ENCODE data around the gene PVALB. TPM values are rescaled to one million over a fixed set of nuclear protein-coding genes. Genes with fewer than 3 reads are reported as not detected.
A peak's percentile ranks its signal among the peaks of the same experiment; 100 is the strongest.
"Not testable (repeated sequence)": the region's sequence is repeated elsewhere in the genome, so short reads cannot be mapped to it uniquely, and the experiment has no call there.

Gene PVALB
- total RNA-seq, 2 donors from 2014 or later = not detected

GRCh38 chr22:36757668-36758211 is 59.1 kb downstream of the PVALB start:
- Histone ChIP-seq H3K36me3 (no peaks in the 10 kb centered on the region), H3K27ac (no peak overlapping the region), H3K4me1 (peaks cover 0 to under 1% of the 10 kb centered on the region in 2 donors), H3K4me3 (no peak overlapping the region), H3K9me3 (no peaks in the 10 kb centered on the region), H3K27me3 (no peaks in the 10 kb centered on the region)
- DNase-seq (ENCODE audit: low spot score) = peak; percentile 77
- TF ChIP-seq CTCF (IDR thresholded peaks at IDR 0.05) = peak; percentile 68 to 81

- H3K36me3 ChIP-seq = no peaks in the 10 kb centered on the region
- H3K27me3 ChIP-seq = no peaks in the 10 kb centered on the region
- no peak overlapping the region for H3K4me3 ChIP-seq
- H3K27ac ChIP-seq = no peak overlapping the region
- DNase-seq (ENCODE audit: low spot score) = no peak
- no peak for TF ChIP-seq CTCF (IDR thresholded peaks at IDR 0.05)
- H3K4me1 ChIP-seq = no peaks in the 10 kb centered on the region
- no peaks in the 10 kb centered on the region for H3K9me3 ChIP-seq
Observed at GRCh38 chr22:36756746-36757655, 59.8 kb downstream of the PVALB start.

- no peak for DNase-seq (ENCODE audit: low spot score)
- H3K27ac ChIP-seq = no peak overlapping the region
- TF ChIP-seq CTCF (IDR thresholded peaks at IDR 0.05) = no peak
- H3K36me3 ChIP-seq = no peaks in the 10 kb centered on the region
- H3K4me3 ChIP-seq = no peak overlapping the region
- no peaks in the 10 kb centered on the region for H3K4me1 ChIP-seq
- H3K9me3 ChIP-seq = no peaks in the 10 kb centered on the region
- no peaks in the 10 kb centered on the region for H3K27me3 ChIP-seq
Observed at GRCh38 chr22:36756031-36756430, 60.8 kb downstream of the PVALB start.

- no peaks in the 10 kb centered on the region for H3K4me1 ChIP-seq
- no peaks in the 10 kb centered on the region for H3K27me3 ChIP-seq
- TF ChIP-seq CTCF (IDR thresholded peaks at IDR 0.05) = no peak
- no peak overlapping the region for H3K27ac ChIP-seq
- H3K36me3 ChIP-seq = no peaks in the 10 kb centered on the region
- no peaks in the 10 kb centered on the region for H3K9me3 ChIP-seq
- no peak overlapping the region for H3K4me3 ChIP-seq
- no peak for DNase-seq (ENCODE audit: low spot score)
Observed at GRCh38 chr22:36755316-36755715, 61.5 kb downstream of the PVALB start.

- not testable (repeated sequence) for H3K36me3 ChIP-seq; H3K4me3 ChIP-seq; H3K27ac ChIP-seq; H3K9me3 ChIP-seq; DNase-seq (ENCODE audit: low spot score); H3K4me1 ChIP-seq; H3K27me3 ChIP-seq
Observed at GRCh38 chr22:36754881-36755280, 62.0 kb downstream of the PVALB start.

GRCh38 chr22:36753916-36754315 is 62.9 kb downstream of the PVALB start:
- Histone ChIP-seq H3K4me3 (no peak overlapping the region), H3K4me1 (no peaks in the 10 kb centered on the region), H3K36me3 (no peaks in the 10 kb centered on the region), H3K27ac (no peak overlapping the region), H3K27me3 (no peaks in the 10 kb centered on the region), H3K9me3 (no peaks in the 10 kb centered on the region)
- DNase-seq (ENCODE audit: low spot score) = no peak
- TF ChIP-seq CTCF (IDR thresholded peaks at IDR 0.05) = no peak
